Hepatocyte (in vitro differentiated cells): ENCODE results near the gene NKD1.

Source experiments
- EZH2 ChIP-seq: fragments of 200-600 bp; sonication (generic); IDR thresholded peaks from 2 replicates; pipeline ENCODE4 v1.6.1; 2016; ENCODE audit warnings: antibody characterized with exemption, mild to moderate bottlenecking, borderline replicate concordance
- EZH2phosphoT487 ChIP-seq: fragments of 200-600 bp; sonication (generic); IDR thresholded peaks from one replicate; pipeline ENCODE4 v1.6.1; 2018; ENCODE audit warnings: antibody characterized with exemption, mild to moderate bottlenecking, low read depth, moderate library complexity; ENCODE audit not compliant: unreplicated experiment, severe bottlenecking
- TF ChIP-seq, protein P1 (sequence below): fragments of 200-600 bp; sonication (generic); IDR thresholded peaks from 2 replicates; pipeline ENCODE4 v1.5.1; 2016; ENCODE audit warnings: antibody characterized with exemption, mild to moderate bottlenecking; ENCODE audit not compliant: poor library complexity

DNA sequence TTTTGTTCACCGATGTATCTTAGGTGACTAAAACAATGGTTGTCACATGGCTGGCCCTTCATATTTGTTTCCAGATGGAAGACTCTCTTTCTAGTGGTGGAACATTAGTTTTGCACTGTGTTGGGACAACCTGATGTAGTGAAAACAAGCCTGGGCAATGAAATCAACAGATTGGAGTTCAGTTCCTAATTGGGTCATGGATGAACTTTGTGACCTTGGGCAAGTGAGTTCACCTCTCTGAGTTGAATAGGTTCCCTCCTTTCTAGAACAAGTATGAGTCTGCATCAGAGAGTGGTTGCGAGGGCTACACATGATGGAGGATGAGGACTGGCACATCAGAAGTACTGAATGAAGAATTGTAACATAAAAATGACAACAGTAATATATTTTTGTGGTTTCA is 2.1 kb upstream of the NKD1 start:
- TF ChIP-seq, protein P1, sequence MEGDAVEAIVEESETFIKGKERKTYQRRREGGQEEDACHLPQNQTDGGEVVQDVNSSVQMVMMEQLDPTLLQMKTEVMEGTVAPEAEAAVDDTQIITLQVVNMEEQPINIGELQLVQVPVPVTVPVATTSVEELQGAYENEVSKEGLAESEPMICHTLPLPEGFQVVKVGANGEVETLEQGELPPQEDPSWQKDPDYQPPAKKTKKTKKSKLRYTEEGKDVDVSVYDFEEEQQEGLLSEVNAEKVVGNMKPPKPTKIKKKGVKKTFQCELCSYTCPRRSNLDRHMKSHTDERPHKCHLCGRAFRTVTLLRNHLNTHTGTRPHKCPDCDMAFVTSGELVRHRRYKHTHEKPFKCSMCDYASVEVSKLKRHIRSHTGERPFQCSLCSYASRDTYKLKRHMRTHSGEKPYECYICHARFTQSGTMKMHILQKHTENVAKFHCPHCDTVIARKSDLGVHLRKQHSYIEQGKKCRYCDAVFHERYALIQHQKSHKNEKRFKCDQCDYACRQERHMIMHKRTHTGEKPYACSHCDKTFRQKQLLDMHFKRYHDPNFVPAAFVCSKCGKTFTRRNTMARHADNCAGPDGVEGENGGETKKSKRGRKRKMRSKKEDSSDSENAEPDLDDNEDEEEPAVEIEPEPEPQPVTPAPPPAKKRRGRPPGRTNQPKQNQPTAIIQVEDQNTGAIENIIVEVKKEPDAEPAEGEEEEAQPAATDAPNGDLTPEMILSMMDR = no peak
- TF ChIP-seq EZH2 (no peak), EZH2phosphoT487 (no peak)
